ENCODE results near the gene MSRB3.

DNA sequence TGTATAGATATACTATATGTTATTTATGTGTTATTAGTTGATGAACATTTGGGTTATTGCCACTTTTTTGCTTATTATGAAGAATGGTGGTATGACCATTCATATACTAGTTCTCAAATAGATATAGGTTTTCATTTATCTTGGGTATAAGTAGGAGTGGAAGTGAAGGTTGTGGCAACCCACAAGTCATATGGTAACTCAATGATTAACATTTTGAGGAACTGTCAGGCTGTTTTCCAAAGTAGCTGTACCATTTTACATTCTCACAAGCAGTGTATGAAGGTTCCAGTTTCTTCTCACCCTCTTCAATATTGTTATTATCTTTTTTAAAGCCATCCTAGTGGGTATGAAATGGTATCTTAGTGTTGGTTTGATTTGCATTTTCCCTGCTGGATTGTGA, 19.0 kb upstream of the MSRB3 start:
- TF ChIP-seq, protein P1, sequence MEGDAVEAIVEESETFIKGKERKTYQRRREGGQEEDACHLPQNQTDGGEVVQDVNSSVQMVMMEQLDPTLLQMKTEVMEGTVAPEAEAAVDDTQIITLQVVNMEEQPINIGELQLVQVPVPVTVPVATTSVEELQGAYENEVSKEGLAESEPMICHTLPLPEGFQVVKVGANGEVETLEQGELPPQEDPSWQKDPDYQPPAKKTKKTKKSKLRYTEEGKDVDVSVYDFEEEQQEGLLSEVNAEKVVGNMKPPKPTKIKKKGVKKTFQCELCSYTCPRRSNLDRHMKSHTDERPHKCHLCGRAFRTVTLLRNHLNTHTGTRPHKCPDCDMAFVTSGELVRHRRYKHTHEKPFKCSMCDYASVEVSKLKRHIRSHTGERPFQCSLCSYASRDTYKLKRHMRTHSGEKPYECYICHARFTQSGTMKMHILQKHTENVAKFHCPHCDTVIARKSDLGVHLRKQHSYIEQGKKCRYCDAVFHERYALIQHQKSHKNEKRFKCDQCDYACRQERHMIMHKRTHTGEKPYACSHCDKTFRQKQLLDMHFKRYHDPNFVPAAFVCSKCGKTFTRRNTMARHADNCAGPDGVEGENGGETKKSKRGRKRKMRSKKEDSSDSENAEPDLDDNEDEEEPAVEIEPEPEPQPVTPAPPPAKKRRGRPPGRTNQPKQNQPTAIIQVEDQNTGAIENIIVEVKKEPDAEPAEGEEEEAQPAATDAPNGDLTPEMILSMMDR (optimal IDR thresholded peaks at IDR 0.05 in 1 of 3, IDR thresholded peaks at IDR 0.05 in 1 of 3, conservative IDR thresholded peaks at IDR 0.05 in 1 of 3; ENCODE audit: extremely low read depth in 1 of 3, insufficient read depth in 2 of 3, low read length in 3 of 3), result no peak
- no peak for TF ChIP-seq EZH2 (IDR thresholded peaks at IDR 0.05; ENCODE audit: low read length)
